Left lung (tissue), 14 donors: ENCODE measurements around the gene TNNC2. TPM values are rescaled to one million over a fixed set of nuclear protein-coding genes. Genes with fewer than 3 reads are reported as not detected.
"Not testable (repeated sequence)": the region's sequence is repeated elsewhere in the genome, so short reads cannot be mapped to it uniquely, and the experiment has no call there.

Source experiments
- ATAC-seq: fragments of 200-7000 bp; cut with Tn5 transposase; one replicate; pipeline ENCODE4 v1.9.1; 2020; ENCODE audit warnings: moderate library complexity
- DNase-seq, 4 donors: peaks; one replicate each; pipeline ENCODE4 v3.0.0-alpha.2; 2013 to 2020
- H3K27ac ChIP-seq, 2 donors: fragments of 200-600 bp; sonication (generic) in 1 of 2; one replicate each; pipeline versions ENCODE4 v1.5.0 to v1.8.0; 2020 to 2021
- H3K27me3 ChIP-seq, 2 donors: fragments of 200-600 bp; sonication (generic) in 1 of 2; one replicate each; pipeline versions ENCODE4 v1.5.0 to v1.8.0; 2020 to 2021
- H3K36me3 ChIP-seq, 2 donors: fragments of 200-600 bp; sonication (generic) in 1 of 2; one replicate each; pipeline versions ENCODE4 v1.5.0 to v1.8.0; 2020 to 2021
- H3K4me1 ChIP-seq, 2 donors: fragments of 200-600 bp; one replicate each; pipeline ENCODE4 v1.8.0; 2021
- H3K4me3 ChIP-seq, 2 donors: fragments of 200-600 bp; sonication (generic) in 1 of 2; one replicate each; pipeline versions ENCODE4 v1.5.0 to v1.8.0; 2020 to 2021; ENCODE audit warnings: mild to moderate bottlenecking in 1 of 2
- H3K9me3 ChIP-seq, 2 donors: fragments of 200-600 bp; sonication (generic) in 1 of 2; one replicate each; pipeline versions ENCODE4 v1.5.0 to v1.8.0; 2020 to 2021
- CTCF ChIP-seq, 2 donors: fragments of 200-600 bp; sonication (generic) in 1 of 2; IDR thresholded peaks; one replicate each; pipeline versions ENCODE4 v1.5.0 to v1.8.0; 2021; ENCODE audit warnings: antibody characterized with exemption in 2 of 2
- intact Hi-C, 2 donors: fragments of 100-400 bp; cut with DNase I; formaldehyde crosslinking; loops; one replicate each; pipeline versions ENCODE4 v1.11.2 to v1.14.2; 2022
- long read RNA-seq, 12 donors: library from polyadenylated mRNA in 2 of 12; unstranded in 2 of 12; transcript quantifications; one replicate each; pipeline ENCODE4 v2.0.0 and lab custom pipeline, GENCODE V29; 2019 to 2026
- polyA plus RNA-seq, 6 donors: library from polyadenylated mRNA; unstranded; fragments of 120-200 nt; gene quantifications; one replicate each; pipeline ENCODE4 v1.2.1, GENCODE V29; 2013; ENCODE audit not compliant: insufficient read length in 6 of 6
- total RNA-seq, 2 donors: library from RNA; stranded (reverse); fragmentation: NEBNext Ultra II Directional; extraction: Animal tissue kit (Norgen Biotek cat#: 25700); gene quantifications; one replicate each; pipeline ENCODE4 v1.2.1, GENCODE V29; 2021
- donor health status: DM: no; HTN: yes; CAD: no.
- donor health status: DM: no; HTN: no; CAD: no.

TNNC2 gene
- total RNA-seq (under 1 TPM; 0.42 to 0.61 TPM), polyA plus RNA-seq (1 to 10 TPM in 1 of 6 donors, under 1 TPM in 5; 0.21 to 1.2 (median 0.41) TPM)
- long read RNA-seq, donor 1 = 0 reads
- long read RNA-seq, donor 2 = 0 reads
- long read RNA-seq, donor 3 = 0 reads
- long read RNA-seq, donor 4, partial matches to known transcripts = 1 of 1 reads
- long read RNA-seq, donor 4, other reads (novel, unspliced or antisense) = 0 of 1 reads
- long read RNA-seq, donor 5 = 0 reads
- long read RNA-seq, donor 6, transcript TNNC2-201 (6 exons, 710 nt) = major isoform, 29 of 34 reads
- long read RNA-seq, donor 6, partial matches to known transcripts = 5 of 34 reads
- long read RNA-seq, donor 6, other reads (novel, unspliced or antisense) = 0 of 34 reads
- long read RNA-seq, donor 7 = 0 reads
- long read RNA-seq, donor 8, transcript TNNC2-201 (6 exons, 710 nt) = major isoform, 26 of 39 reads
- long read RNA-seq, donor 8, partial matches to known transcripts = 13 of 39 reads
- long read RNA-seq, donor 8, other reads (novel, unspliced or antisense) = 0 of 39 reads
- long read RNA-seq, donor 9, transcript TNNC2-201 (6 exons, 710 nt) = major isoform, 26 of 46 reads
- long read RNA-seq, donor 9, partial matches to known transcripts = 20 of 46 reads
- long read RNA-seq, donor 9, other reads (novel, unspliced or antisense) = 0 of 46 reads
- long read RNA-seq, donor 10, partial matches to known transcripts = 1 of 1 reads
- long read RNA-seq, donor 10, other reads (novel, unspliced or antisense) = 0 of 1 reads
- long read RNA-seq, donor 11 = 0 reads
- long read RNA-seq, donor 12, transcript TNNC2-201 (6 exons, 710 nt) = major isoform, 14 of 21 reads
- long read RNA-seq, donor 12, partial matches to known transcripts = 7 of 21 reads
- long read RNA-seq, donor 12, other reads (novel, unspliced or antisense) = 0 of 21 reads

DNA sequence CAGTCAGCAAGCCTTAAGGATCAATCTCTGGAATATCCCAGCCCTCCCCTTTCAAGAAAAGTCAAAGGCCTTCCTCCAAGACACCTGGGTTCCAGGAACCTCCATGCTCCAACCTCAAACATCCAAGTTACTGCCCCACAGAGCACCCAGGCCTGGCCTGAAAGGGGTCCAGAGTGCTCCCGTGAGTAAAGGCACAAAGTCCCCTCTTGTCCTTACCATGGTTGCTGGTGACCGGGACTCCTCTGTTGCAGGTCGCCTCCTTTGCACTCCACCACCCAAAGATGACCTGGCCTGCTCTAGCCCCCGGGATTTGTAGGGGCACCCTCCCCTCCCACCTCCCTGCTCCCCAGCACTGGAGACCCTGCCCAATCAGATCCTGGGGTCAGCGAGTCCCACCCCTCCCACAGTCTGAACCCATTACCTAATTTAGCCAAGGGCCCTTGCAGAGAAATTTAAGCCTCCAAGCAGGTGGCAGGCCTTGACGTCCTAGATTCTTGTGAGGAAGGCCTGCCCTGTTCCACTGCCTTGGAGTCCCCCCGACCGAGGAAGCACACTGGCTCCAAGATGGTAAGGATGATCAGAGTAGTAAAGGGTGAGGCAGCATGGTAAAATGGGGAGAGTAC is at the start of gene TNNC2:
TSS of gene TNNC2 (minus strand) at position 283 of the 623 bp plus-strand sequence. CDS start at position 219, 64 bp downstream.
- Histone ChIP-seq H3K36me3 (no peaks in the 10 kb centered on the region), H3K4me3 (no peak within 1 kb of the TSS), H3K9me3 (no peaks in the 10 kb centered on the region), H3K27ac (peak within 1 kb of the TSS; percentile 41 to 67), H3K4me1 (peaks cover 3 to 30% of the 10 kb centered on the region in 2 donors), H3K27me3 (peaks cover 16 to 27% of the 10 kb centered on the region in 2 donors)
- ATAC-seq (no peak), DNase-seq (no peak)
- intact Hi-C loops = no loop called here
- no peak for TF ChIP-seq CTCF (IDR thresholded peaks at IDR 0.05)

- no peak for ATAC-seq
- intact Hi-C loops = no loop called here
These were observed 47.5 kb upstream of the TNNC2 start for GRCh38 chr20:45874576-45874975.

DNA sequence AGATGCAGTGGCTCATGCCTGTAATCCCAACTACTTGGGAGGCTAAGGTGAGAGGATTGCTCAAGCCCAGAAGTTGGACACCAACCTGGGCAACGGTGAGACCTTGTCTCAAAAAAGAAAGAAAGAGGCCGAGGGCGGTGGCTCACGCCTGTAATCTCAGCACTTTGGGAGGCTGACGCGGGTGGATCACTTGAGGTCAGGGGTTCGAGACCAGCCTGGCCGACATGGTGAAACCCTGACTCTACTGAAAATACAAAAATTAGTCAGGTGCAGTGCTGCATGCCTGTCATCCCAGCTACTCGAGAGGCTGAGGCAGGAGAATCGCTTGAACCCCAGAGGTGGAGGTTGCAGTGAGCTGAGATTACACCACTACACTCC is 47.0 kb upstream of the TNNC2 start:
- H3K27me3 ChIP-seq, H3K4me1 ChIP-seq, intact Hi-C loops, H3K4me3 ChIP-seq, H3K9me3 ChIP-seq, H3K27ac ChIP-seq, ATAC-seq, DNase-seq: not testable (repeated sequence)
- peaks cover 0 to 30% of the 10 kb centered on the region in 2 donors for H3K36me3 ChIP-seq

More at GRCh38 chr20:45874576-45874975, 47.5 kb upstream of the TNNC2 start:
- Histone ChIP-seq H3K36me3 (peaks cover 0 to 32% of the 10 kb centered on the region in 2 donors), H3K27me3 (no peaks in the 10 kb centered on the region), H3K9me3 (no peaks in the 10 kb centered on the region), H3K4me3 (no peak overlapping the region), H3K27ac (no peak overlapping the region), H3K4me1 (no peaks in the 10 kb centered on the region)
- TF ChIP-seq CTCF (IDR thresholded peaks at IDR 0.05) = no peak
- no peak for DNase-seq

DNA sequence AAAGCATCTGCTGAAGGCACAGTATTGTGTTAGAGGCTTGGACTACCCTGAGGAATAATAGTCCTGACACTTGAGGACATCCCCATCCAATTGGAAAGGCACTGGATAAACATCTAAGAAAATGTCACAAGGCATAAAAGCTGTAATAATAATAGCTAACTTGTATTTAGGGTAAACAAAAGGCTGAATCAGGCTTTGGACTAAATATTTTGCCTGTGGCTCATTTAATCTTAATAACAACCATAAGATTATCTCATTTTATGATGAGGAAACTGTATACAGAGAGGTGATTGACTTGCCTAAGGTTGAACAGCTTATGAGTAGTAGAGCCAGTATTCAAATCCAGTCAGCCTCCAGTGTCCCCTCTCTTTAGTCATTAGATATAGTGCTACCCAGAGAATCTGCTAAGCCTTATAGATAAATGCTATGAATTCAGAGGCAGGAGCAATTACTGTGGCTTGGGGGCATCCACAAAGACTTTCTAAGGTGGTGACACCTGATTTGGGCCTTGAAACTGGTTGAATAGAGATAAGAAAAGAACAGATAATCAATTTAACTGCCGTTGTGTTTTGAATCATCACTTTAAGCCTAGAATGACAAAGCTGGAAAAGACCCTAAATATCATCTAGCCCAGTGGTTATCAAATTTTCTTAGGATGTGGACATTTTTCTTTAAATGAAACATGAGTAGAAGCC is 46.4 kb upstream of the TNNC2 start:
- Histone ChIP-seq H3K27me3 (no peaks in the 10 kb centered on the region), H3K36me3 (peaks cover 0 to 25% of the 10 kb centered on the region in 2 donors), H3K9me3 (no peaks in the 10 kb centered on the region), H3K4me1 (no peaks in the 10 kb centered on the region), H3K4me3 (no peak overlapping the region), H3K27ac (no peak overlapping the region)
- TF ChIP-seq CTCF (IDR thresholded peaks at IDR 0.05) = no peak
- ATAC-seq (no peak), DNase-seq (no peak)
- intact Hi-C loops = no loop called here

- peaks cover 0 to 16% of the 10 kb centered on the region in 2 donors for H3K36me3 ChIP-seq
- H3K4me3 ChIP-seq = no peak overlapping the region
- H3K4me1 ChIP-seq = no peaks in the 10 kb centered on the region
- intact Hi-C loops = no loop called here
- no peaks in the 10 kb centered on the region for H3K9me3 ChIP-seq
- ATAC-seq (no peak), DNase-seq (no peak)
- no peak overlapping the region for H3K27ac ChIP-seq
- no peaks in the 10 kb centered on the region for H3K27me3 ChIP-seq
- TF ChIP-seq CTCF (IDR thresholded peaks at IDR 0.05) = no peak
These were observed 45.5 kb upstream of the TNNC2 start for GRCh38 chr20:45872626-45873025.
